ENCODE results near the gene ZNF263.

GRCh38 chr16:3234857-3235561, 48.3 kb upstream of the ZNF263 start, which contains the start of gene ZNF200:
- no peak for TF ChIP-seq CTCF (IDR thresholded peaks at IDR 0.05; ENCODE audit: borderline replicate concordance, extremely low read depth, low read length, poor library complexity, severe bottlenecking)
- no peak for TF ChIP-seq EZH2 (IDR thresholded peaks at IDR 0.05; ENCODE audit: borderline replicate concordance, low read depth, low read length, severe bottlenecking)
